HepG2 (cell line): ENCODE measurements around the gene ENKUR. TPM values are rescaled to one million over a fixed set of nuclear protein-coding genes. Genes with fewer than 3 reads are reported as not detected.
"Not testable (repeated sequence)": the region's sequence is repeated elsewhere in the genome, so short reads cannot be mapped to it uniquely, and the experiment has no call there.

ENCODE experiments used
- ATAC-seq: fragments of 200-7000 bp; cut with Tn5 transposase; 3 replicates; pipeline ENCODE4 v1.9.1; 2020; ENCODE audit warnings: mild to moderate bottlenecking, moderate library complexity
- BruUV-seq: library from RNA; stranded (reverse); fragments of 400-500 nt; replicated peaks from 2 replicates; lab custom pipeline; 2021; lab: Mats Ljungman, UMichigan
- CTCF ChIA-PET: fragments of 300-600 bp; formaldehyde crosslinking; extraction: SDS; loops from one replicate; lab custom pipeline; 2021; ENCODE audit warnings: low total read pairs, inconsistent platforms, low intra/inter-chr PET ratio; lab: Yijun Ruan, JAX
- POLR2A ChIA-PET: fragments of 350-600 bp; sonication (Branson Sonifier 250); formaldehyde crosslinking; loops from one replicate; lab custom pipeline; 2020; ENCODE audit warnings: antibody characterized with exemption, inconsistent platforms; lab: Yijun Ruan, JAX
- DNase-seq: peaks from one replicate; pipeline ENCODE4 v3.0.0-alpha.2; 2015; ENCODE audit warnings: low spot score
- FAIRE-seq: peaks from 3 replicates; lab custom pipeline; 2011; peaks lifted over from hg19 to GRCh38; lab: Jason Lieb, UNC
- H2AFZ ChIP-seq: one replicate; pipeline ENCODE4 v1.6.1; 2011; ENCODE audit warnings: low read length, inconsistent platforms
- H3K27ac ChIP-seq: fragments of 300-600 bp; 3 replicates; pipeline ENCODE4 v1.8.0; 2011; ENCODE audit warnings: mixed run types, mild to moderate bottlenecking, mixed read lengths, low read length, inconsistent platforms; ENCODE audit not compliant: insufficient read depth; ENCODE audit errors: extremely low read length
- H3K27me3 ChIP-seq, 2 experiments: fragments of 200-600 bp in 1 of 2; 2 replicates in 1 of 2; 3 replicates in 1 of 2; pipeline versions ENCODE4 v1.6.0 to v1.8.0; 2011; ENCODE audit warnings: low read length in 2 of 2, mild to moderate bottlenecking in 2 of 2, moderate library complexity in 2 of 2, inconsistent platforms in 1 of 2; ENCODE audit not compliant: insufficient read depth in 2 of 2, control insufficient read depth in 1 of 2
- H3K36me3 ChIP-seq, 2 experiments: fragments of 200-600 bp in 1 of 2; replicated peaks in 1 of 2; 2 replicates in 1 of 2; 3 replicates in 1 of 2; pipeline versions ENCODE4 v1.5.1 to v1.8.0; 2011; ENCODE audit warnings: low read length in 2 of 2, inconsistent platforms in 1 of 2; ENCODE audit not compliant: insufficient read depth in 2 of 2, control insufficient read depth in 1 of 2
- H3K4me1 ChIP-seq: 2 replicates; pipeline ENCODE4 v1.5.1; 2012; ENCODE audit warnings: low read length, inconsistent platforms; ENCODE audit not compliant: insufficient read depth
- H3K4me2 ChIP-seq: 2 replicates; pipeline ENCODE4 v1.6.0; 2011; ENCODE audit warnings: low read depth, low read length, inconsistent platforms
- H3K4me3 ChIP-seq, 3 experiments: fragments of 200-600 bp in 1 of 3; sonication (generic), shearing (Covaris generic) in 1 of 3; replicated peaks in 1 of 3; 2 replicates each; pipeline ENCODE4 v1.5.1; 2011 to 2016; ENCODE audit warnings: low read length in 3 of 3, inconsistent platforms in 2 of 3, low read depth in 2 of 3, mild to moderate bottlenecking in 2 of 3, control low read depth in 1 of 3, mixed read lengths in 1 of 3; ENCODE audit not compliant: insufficient read depth in 1 of 3
- H3K79me2 ChIP-seq: one replicate; pipeline ENCODE4 v1.6.1; 2011; ENCODE audit warnings: low read length, inconsistent platforms; ENCODE audit not compliant: insufficient read depth
- H3K9ac ChIP-seq: 2 replicates; pipeline ENCODE4 v1.6.0; 2011; ENCODE audit warnings: mild to moderate bottlenecking, low read depth, low read length, inconsistent platforms; ENCODE audit not compliant: insufficient read depth
- H3K9me3 ChIP-seq: 2 replicates; pipeline ENCODE4 v1.5.1; 2012; ENCODE audit warnings: mild to moderate bottlenecking, low read length
- H4K20me1 ChIP-seq: 2 replicates; pipeline ENCODE4 v1.6.0; 2011; ENCODE audit warnings: inconsistent platforms, mild to moderate bottlenecking, low read length, moderate library complexity; ENCODE audit not compliant: insufficient read depth
- ELF1 ChIP-seq: sonication (generic); formaldehyde crosslinking; IDR thresholded peaks from 2 replicates; pipeline ENCODE4 v1.4.0; 2020; ENCODE audit warnings: missing genetic modification reagents
- MXI1 ChIP-seq: IDR thresholded peaks from 3 replicates; pipeline ENCODE4 v1.6.1; 2012; ENCODE audit warnings: low read depth, low read length, inconsistent platforms, borderline replicate concordance
- ZNF121 ChIP-seq: sonication (generic); formaldehyde crosslinking; IDR thresholded peaks from 2 replicates; pipeline ENCODE4 v1.5.0; 2020; ENCODE audit warnings: mild to moderate bottlenecking, missing genetic modification reagents
- ZNF329 ChIP-seq: sonication (generic); formaldehyde crosslinking; IDR thresholded peaks from 2 replicates; pipeline ENCODE4 v1.9.0; 2021; ENCODE audit warnings: low read depth, mild to moderate bottlenecking, missing genetic modification reagents
- ZNF331 ChIP-seq: sonication (generic); formaldehyde crosslinking; IDR thresholded peaks from 2 replicates; pipeline ENCODE4 v1.4.0; 2020; ENCODE audit warnings: missing genetic modification reagents
- WGBS: methylation state at CpG from one replicate; pipeline ENCODE4 v1.1.6; 2017; ENCODE audit warnings: low lambda C conversion rate; 5-methylcytosine and 5-hydroxymethylcytosine counted together
- in situ Hi-C: cut with HindIII; loops from 2 replicates; pipeline ENCODE4 v1.10.0; 2017; ENCODE audit warnings: low pct_unique_long_range_greater_than_20kb; ENCODE audit not compliant: extremely low pct_ligation_motif_present
- intact Hi-C: fragments of 100-400 bp; cut with micrococcal nuclease; formaldehyde crosslinking; loops from one replicate; pipeline ENCODE4 v1.10.0; 2022; ENCODE audit not compliant: unreplicated experiment
- polyA plus RNA-seq, 8 experiments: library from polyadenylated mRNA; depleted of rRNA in 3 of 8; stranded (reverse) in 7 of 8; unstranded in 1 of 8; fragments of >200 nt; fragmentation: Illumina TruSeq in 4 of 8; extraction: Trizol in 4 of 8; gene quantifications; 2 replicates each; pipeline versions ENCODE4 v1.2.1 to v1.2.3, GENCODE V29; 2011 to 2016; ENCODE audit warnings: low read depth in 4 of 8, missing spikeins in 1 of 8, mixed read lengths in 1 of 8; ENCODE audit not compliant: insufficient read depth in 1 of 8
- total RNA-seq, 5 experiments: library from RNA; depleted of rRNA; stranded (reverse); fragments of >200 nt; fragmentation: Illumina TruSeq; extraction: Trizol; gene quantifications; 2 replicates each; pipeline ENCODE4 v1.2.3, GENCODE V29; 2016; ENCODE audit warnings: low read depth in 1 of 5
- TF ChIP-seq, protein P1 (sequence below): sonication (generic); formaldehyde crosslinking; IDR thresholded peaks from 2 replicates; pipeline ENCODE4 v1.4.0; 2020; ENCODE audit warnings: mild to moderate bottlenecking, missing genetic modification reagents
- TF ChIP-seq, protein P2 (sequence below): sonication (generic); formaldehyde crosslinking; IDR thresholded peaks from 2 replicates; pipeline ENCODE4 v1.4.0; 2020; ENCODE audit warnings: missing genetic modification reagents, borderline replicate concordance

ENKUR gene
- total and polyA plus RNA-seq, 2 of the 13 experiments (the other 11 are each of a cell fraction or from before 2014, with no cell fraction given), result 0.15 TPM

DNA sequence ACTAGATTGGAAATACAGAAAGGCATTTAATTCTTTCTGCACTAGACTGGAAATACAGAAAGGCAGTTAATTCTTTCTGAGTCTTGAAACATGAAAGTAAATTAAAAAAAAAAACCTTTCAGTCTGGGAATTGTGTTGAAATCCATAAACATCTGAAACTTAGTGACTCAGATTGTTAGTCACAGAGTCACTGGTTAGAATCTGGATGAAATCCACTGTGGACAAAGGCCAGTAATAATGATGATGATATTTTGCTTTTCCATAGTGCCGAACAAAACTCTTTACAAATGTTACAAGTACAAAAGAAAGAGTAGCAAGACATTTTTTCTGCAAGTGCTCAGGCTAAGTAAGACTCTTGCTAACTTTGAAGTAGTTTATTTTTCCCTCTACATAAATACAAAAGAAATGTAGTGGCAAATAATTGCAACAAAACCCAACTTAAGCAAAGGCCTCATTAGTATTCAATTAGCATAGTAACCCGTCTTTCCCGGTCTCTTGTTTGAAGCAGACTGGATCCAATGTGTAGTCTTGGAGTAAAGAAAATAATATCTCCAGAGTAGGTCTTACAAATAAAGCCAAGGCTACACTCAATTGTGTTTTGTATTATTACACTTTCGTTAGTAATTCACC, 57.8 kb downstream of the ENKUR start (continued):
- TF ChIP-seq, protein P1, sequence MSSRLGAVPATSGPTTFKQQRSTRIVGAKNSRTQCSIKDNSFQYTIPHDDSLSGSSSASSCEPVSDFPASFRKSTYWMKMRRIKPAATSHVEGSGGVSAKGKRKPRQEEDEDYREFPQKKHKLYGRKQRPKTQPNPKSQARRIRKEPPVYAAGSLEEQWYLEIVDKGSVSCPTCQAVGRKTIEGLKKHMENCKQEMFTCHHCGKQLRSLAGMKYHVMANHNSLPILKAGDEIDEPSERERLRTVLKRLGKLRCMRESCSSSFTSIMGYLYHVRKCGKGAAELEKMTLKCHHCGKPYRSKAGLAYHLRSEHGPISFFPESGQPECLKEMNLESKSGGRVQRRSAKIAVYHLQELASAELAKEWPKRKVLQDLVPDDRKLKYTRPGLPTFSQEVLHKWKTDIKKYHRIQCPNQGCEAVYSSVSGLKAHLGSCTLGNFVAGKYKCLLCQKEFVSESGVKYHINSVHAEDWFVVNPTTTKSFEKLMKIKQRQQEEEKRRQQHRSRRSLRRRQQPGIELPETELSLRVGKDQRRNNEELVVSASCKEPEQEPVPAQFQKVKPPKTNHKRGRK, result no peak
- TF ChIP-seq ZNF331 (no peak), ZNF121 (CRISPR knock-in tag) (no peak), ZNF329 (CRISPR knock-in tag) (no peak), ELF1 (CRISPR knock-in tag) (no peak), MXI1 (no peak)
- TF ChIP-seq, protein P2, sequence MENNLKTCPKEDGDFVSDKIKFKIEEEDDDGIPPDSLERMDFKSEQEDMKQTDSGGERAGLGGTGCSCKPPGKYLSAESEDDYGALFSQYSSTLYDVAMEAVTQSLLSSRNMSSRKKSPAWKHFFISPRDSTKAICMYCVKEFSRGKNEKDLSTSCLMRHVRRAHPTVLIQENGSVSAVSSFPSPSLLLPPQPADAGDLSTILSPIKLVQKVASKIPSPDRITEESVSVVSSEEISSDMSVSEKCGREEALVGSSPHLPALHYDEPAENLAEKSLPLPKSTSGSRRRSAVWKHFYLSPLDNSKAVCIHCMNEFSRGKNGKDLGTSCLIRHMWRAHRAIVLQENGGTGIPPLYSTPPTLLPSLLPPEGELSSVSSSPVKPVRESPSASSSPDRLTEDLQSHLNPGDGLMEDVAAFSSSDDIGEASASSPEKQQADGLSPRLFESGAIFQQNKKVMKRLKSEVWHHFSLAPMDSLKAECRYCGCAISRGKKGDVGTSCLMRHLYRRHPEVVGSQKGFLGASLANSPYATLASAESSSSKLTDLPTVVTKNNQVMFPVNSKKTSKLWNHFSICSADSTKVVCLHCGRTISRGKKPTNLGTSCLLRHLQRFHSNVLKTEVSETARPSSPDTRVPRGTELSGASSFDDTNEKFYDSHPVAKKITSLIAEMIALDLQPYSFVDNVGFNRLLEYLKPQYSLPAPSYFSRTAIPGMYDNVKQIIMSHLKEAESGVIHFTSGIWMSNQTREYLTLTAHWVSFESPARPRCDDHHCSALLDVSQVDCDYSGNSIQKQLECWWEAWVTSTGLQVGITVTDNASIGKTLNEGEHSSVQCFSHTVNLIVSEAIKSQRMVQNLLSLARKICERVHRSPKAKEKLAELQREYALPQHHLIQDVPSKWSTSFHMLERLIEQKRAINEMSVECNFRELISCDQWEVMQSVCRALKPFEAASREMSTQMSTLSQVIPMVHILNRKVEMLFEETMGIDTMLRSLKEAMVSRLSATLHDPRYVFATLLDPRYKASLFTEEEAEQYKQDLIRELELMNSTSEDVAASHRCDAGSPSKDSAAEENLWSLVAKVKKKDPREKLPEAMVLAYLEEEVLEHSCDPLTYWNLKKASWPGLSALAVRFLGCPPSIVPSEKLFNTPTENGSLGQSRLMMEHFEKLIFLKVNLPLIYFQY (CRISPR knock-in tag), result no peak

DNA sequence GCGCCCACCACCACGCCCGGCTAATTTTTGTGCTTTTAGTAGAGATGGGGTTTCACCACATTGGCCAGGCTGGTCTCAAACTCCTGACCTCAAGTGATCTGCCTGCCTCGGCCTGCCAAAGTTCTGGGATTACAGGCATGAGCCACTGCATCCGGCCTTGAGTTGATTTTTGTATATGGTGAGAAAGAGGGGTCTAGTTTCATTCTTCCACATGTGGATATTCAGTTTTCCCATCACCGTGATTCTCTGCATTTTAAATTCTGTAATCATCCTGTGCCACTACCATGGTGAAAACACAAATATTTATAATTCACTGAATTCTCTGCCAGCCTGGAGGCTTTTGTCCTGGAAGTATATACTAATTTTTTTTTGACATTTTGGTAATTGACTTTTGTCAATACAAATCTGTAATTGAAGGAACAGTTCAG, 58.3 kb downstream of the ENKUR start:
- in situ Hi-C loops, H2AFZ ChIP-seq, H4K20me1 ChIP-seq, intact Hi-C loops, CTCF ChIA-PET, H3K36me3 ChIP-seq, H3K9me3 ChIP-seq, H3K27ac ChIP-seq, H3K27me3 ChIP-seq, H3K9ac ChIP-seq, H3K4me2 ChIP-seq, H3K4me1 ChIP-seq, H3K4me3 ChIP-seq, FAIRE-seq, BruUV-seq, POLR2A ChIA-PET, ATAC-seq, H3K79me2 ChIP-seq, DNase-seq: not testable (repeated sequence)
- 84% methylated on average over 6 of the region's 6 CpGs for WGBS
